ENCODE measurements around the gene SERINC2. TPM values are rescaled to one million over a fixed set of nuclear protein-coding genes. Genes with fewer than 3 reads are reported as not detected.

Gene SERINC2
- total RNA-seq, 1 experiment from 2014 or later = 14.1 TPM

GRCh38 chr1:31381394-31382294 lies 31.4 kb upstream of the SERINC2 start:
- no peak overlapping the region for H4K8ac ChIP-seq (replicated peaks; ENCODE audit: insufficient read length, low read depth, low read length)
- no peaks in the 10 kb centered on the region for H3K79me1 ChIP-seq (ENCODE audit: insufficient read depth, low read depth, low read length, poor library complexity, severe bottlenecking)
- H3K9me3 ChIP-seq (ENCODE audit: control insufficient read depth, low read depth, low read length) = no peaks in the 10 kb centered on the region
- no peaks in the 10 kb centered on the region for H3K4me1 ChIP-seq (ENCODE audit: insufficient read depth, low read length)
- Mint-ChIP-seq H3K27ac (peak overlapping the region in 1 of 3 experiments; percentile 7; a peak in 2 of 7 replicates), H3K36me3 (ENCODE audit: insufficient read depth in 1 of 3, low read depth in 3 of 3) (no peaks in the 10 kb centered on the region), H3K4me1 (peaks cover 2 to 16% of the 10 kb centered on the region in 2 experiments), H3K27me3 (ENCODE audit: low read depth) (peaks cover 2% of the 10 kb centered on the region), H3K4me3 (no peak overlapping the region), H3K9me3 (no peaks in the 10 kb centered on the region; a peak in 1 of 5 replicates)
- H3K79me2 ChIP-seq (ENCODE audit: insufficient read depth, low read length) = no peaks in the 10 kb centered on the region
- no peak overlapping the region for H2BK5ac ChIP-seq (ENCODE audit: insufficient read length, low read length)
- no peak overlapping the region for H3K4ac ChIP-seq (ENCODE audit: low read depth, low read length)
- no peak overlapping the region for H4K91ac ChIP-seq (ENCODE audit: insufficient read length, low read depth, low read length)
- WGBS (ENCODE audit: extremely low coverage, insufficient read length, low lambda C conversion rate) = no CpG with 5 or more reads among the region's 6 CpGs
- H2BK120ac ChIP-seq (ENCODE audit: low read depth, low read length, poor library complexity, severe bottlenecking) = no peak overlapping the region
- no peak for DNase-seq
- no peak overlapping the region for H2AFZ ChIP-seq (ENCODE audit: low read length)
- H2AK5ac ChIP-seq (ENCODE audit: insufficient read length, low read length) = no peak overlapping the region
- H4K20me1 ChIP-seq (ENCODE audit: control insufficient read depth, insufficient read depth, insufficient read length) = no peaks in the 10 kb centered on the region
- no peak overlapping the region for H3K14ac ChIP-seq (ENCODE audit: insufficient read depth, low read length)
- H3T11ph ChIP-seq (ENCODE audit: low read length) = no peak overlapping the region
- H3K27me3 ChIP-seq (ENCODE audit: insufficient read depth, low read length) = no peaks in the 10 kb centered on the region
- H3K27ac ChIP-seq (ENCODE audit: insufficient read length, low read depth, low read length) = no peak overlapping the region
- no peak overlapping the region for H2BK20ac ChIP-seq (ENCODE audit: low read depth, low read length, poor library complexity, severe bottlenecking)
- H3K4me2 ChIP-seq (ENCODE audit: insufficient read depth, insufficient read length, low read length) = no peak overlapping the region
- no peak overlapping the region for H3K23ac ChIP-seq (ENCODE audit: insufficient read length, low read depth, low read length)
- H2BK15ac ChIP-seq (ENCODE audit: low read depth, low read length) = no peak overlapping the region
- no peaks in the 10 kb centered on the region for H3K23me2 ChIP-seq (ENCODE audit: insufficient read length, low read depth, low read length, poor library complexity, severe bottlenecking)
- H3K18ac ChIP-seq (ENCODE audit: insufficient read length, low read depth, low read length) = no peak overlapping the region
- no peak for TF ChIP-seq CTCF (conservative IDR thresholded peaks at IDR 0.05)
- no peak overlapping the region for H4K5ac ChIP-seq (ENCODE audit: insufficient read length, low read depth, low read length)
- no peak overlapping the region for H3K56ac ChIP-seq (ENCODE audit: insufficient read length, low read depth, low read length)
- H2BK12ac ChIP-seq (ENCODE audit: insufficient read length, low read depth, low read length) = no peak overlapping the region
- H3K9ac ChIP-seq (ENCODE audit: extremely low read depth, insufficient read length, low read length) = no peak overlapping the region
